Measurements from ENCODE around the gene GFRA4.

GFRA4 gene

DNA sequence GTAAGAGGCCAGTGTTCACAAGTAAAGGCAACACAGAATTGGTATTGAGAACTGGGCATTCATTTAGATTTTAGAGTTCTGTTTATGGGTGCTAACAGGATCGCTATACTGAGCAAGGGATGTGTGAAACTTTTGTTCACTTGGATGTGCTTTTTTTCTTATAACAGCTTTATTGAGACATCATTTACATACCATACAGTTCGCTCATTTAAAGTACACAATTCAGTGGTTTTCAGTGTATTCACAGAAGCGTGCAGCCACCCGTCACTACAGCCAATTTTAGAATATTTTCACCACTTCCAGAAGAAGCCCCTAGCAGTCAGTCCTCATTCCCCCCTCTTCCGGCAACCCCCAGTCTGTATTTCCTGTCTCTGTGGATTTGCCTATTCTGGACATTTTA, 48.7 kb downstream of the GFRA4 start:
- no peak for DNase-seq

DNA sequence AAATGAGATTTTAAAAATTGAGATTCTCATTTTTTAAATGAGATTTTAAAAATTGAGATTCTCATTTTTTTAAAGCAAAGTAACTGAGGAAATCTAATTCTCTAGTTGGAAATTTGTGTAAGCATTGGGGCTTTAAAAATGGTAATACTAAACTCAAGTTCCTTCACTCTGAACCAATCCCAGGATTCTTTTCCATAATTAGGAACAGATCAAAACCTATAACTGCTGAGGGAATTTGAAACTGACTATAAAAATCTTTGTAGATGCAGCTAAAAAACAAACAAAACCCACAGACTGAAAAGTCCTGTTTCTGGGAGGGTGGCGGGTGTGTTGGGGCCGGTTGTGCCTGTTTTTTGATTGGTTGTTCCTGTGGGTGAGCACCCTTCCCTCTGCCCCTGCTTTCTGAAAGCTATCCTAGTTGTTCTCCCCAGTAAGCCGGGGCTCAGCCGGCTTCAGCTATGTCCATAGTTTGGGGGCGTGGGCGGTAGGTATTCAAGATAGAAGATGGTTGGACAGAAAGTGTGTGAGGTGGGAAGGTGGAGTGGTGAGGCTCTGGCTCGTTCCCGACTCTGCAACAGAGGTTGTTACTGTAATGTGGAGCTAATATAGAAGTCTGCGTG, 49.3 kb downstream of the GFRA4 start:
- no peak for DNase-seq

DNA sequence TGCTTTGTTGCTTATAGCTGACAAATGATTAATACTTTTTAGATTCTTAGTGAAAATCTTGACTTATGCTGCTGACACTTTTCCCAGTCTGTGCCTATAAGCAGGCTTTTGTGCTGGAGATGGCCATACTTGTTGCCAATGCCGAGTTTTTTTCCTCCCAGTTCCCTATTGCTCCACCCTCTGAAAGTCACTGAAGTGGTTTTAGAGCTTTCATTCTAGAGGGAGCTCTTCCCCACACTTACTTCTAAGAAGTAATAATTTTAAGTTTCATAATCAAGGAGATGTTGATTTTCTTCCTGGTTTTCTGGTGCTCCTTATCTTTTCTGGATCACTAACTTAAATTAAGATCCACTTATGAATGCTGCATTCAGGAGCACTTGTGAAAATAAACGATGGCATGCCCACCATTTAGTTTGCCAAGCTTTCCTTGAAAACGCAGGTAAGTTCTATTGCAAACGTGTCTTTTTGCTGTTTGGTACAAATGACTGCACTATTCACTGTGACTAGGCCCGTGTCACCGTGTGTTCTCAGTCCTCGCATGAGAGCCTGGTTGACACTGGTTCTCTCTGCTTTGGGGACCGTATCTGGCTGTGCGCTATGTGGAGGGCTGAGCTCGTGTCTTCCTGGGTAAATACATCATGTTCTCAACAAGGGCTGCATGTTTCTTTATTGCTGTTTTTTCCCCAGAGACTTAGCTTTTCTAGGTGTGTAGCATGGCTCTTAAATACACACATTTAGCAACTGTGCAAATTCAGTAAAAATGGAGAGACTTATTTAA, 50.2 kb downstream of the GFRA4 start:
- no peak for DNase-seq

DNA sequence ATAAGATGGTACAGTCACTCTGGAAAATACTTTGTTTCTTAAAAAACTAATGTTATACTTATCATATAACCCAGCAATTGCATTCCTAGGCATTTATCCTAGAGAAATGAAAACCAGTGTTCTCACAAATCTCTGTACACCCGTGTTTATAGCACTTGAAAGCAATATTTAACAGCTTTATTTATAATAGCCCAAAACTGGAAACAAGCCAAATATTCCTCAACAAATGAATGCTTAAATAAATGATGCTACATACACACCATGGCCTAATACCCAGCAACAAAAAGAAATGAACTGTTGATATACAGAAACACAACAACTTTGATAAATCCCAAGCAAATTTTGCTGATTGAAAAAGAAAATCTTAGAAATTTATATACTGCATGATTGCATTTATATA, 51.3 kb downstream of the GFRA4 start:
- DNase-seq = no peak
